ENCODE data around the gene WDR47.

WDR47 gene

DNA sequence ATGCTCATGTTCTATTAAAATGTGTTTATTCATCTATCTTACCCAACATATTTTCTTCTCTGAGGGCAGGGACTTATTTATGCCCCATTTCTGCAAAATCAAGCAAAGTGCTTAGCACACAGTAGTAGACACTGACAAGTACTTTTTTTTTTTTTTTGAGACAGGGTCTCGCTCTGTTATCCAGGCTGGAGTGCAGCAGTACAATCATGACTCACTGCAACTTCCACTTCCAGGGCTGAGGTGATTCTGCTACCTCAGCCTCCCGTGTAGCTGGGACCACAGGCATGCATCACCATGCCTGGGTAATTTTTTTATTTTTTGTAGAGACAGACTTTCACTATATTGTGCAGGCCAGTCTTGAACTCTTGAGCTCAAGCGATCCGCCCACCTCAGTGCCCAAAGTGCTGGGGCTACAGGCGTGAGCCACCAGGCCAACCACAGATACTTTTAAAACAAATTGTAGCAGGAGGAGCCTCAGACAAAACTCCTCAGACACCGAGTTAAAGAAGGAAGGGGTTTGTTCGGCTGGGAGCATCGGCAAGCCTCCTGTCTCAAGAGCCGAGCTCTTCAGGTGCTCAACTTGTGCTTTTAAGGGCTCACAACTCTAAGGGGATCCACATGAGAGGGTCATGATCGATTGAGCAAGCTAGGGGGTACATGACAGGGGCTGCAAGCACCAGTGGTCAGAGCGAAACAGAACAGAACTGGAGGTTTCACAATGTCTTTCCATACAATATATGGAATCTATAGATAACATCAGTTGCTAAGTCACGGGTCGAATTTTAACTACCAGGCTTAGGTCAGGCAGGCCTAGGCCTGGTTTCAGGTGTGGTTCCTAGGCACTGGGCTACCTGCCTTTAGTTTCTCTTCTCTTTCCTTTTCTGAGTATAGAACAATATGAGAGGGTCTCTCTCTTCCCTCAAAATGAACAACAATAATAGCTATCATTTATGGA lies 42.9 kb upstream of the WDR47 start:
- DNase-seq (ENCODE audit: low spot score) = peak; percentile 2
- in situ Hi-C loops (cut with MboI; ENCODE audit: low pct_unique_long_range_greater_than_20kb, low sequenced_read_pairs, unreplicated experiment) = no loop called here
- TF ChIP-seq, protein P1, sequence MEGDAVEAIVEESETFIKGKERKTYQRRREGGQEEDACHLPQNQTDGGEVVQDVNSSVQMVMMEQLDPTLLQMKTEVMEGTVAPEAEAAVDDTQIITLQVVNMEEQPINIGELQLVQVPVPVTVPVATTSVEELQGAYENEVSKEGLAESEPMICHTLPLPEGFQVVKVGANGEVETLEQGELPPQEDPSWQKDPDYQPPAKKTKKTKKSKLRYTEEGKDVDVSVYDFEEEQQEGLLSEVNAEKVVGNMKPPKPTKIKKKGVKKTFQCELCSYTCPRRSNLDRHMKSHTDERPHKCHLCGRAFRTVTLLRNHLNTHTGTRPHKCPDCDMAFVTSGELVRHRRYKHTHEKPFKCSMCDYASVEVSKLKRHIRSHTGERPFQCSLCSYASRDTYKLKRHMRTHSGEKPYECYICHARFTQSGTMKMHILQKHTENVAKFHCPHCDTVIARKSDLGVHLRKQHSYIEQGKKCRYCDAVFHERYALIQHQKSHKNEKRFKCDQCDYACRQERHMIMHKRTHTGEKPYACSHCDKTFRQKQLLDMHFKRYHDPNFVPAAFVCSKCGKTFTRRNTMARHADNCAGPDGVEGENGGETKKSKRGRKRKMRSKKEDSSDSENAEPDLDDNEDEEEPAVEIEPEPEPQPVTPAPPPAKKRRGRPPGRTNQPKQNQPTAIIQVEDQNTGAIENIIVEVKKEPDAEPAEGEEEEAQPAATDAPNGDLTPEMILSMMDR (IDR thresholded peaks at IDR 0.05; ENCODE audit: extremely low read depth, insufficient read depth, missing control alignments) = no peak

DNA sequence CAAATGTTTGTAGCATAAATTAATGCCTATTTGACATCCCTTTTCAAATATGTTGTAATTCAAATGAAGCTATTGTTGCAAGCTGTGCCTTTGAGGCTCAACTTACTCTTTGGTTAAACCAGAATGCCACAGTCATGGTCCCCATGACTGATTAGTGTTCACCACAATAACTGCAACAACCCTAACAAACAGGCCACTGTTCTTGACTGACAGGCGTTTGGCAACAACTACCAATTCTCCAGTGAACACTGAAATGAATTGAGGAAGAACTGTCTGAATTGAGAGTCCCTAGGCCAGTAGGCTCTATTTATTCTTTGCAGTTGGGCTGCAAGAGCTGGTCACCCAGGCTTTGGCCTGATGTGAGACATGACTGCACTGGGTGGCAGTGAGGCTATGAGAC lies 42.0 kb upstream of the WDR47 start:
- DNase-seq (ENCODE audit: low spot score) = peak; percentile 6
- TF ChIP-seq, protein P1 (IDR thresholded peaks at IDR 0.05; ENCODE audit: extremely low read depth, insufficient read depth, missing control alignments) = no peak
- in situ Hi-C loops (cut with MboI; ENCODE audit: low pct_unique_long_range_greater_than_20kb, low sequenced_read_pairs, unreplicated experiment) = no loop called here

DNA sequence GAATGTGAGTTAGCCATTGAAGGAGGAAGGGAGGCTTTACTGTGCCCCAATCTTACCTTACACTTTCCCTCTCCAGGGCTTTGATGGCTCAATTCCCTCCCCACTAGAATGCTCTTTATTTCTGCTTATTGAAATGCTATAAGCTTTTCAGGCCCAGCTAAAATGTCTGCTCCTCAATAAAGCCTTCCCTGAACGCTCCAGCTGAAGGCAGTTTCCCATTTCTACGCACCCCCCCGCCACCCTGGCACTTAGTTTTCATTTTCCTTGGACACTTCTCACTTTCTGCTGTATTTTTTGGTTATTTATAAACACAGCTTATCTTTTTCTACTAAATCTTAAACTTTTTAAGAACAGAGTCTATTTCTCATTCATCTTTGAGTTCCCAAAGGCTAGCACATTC lies 41.6 kb upstream of the WDR47 start:
- TF ChIP-seq, protein P1 (IDR thresholded peaks at IDR 0.05; ENCODE audit: extremely low read depth, insufficient read depth, missing control alignments) = no peak

DNA sequence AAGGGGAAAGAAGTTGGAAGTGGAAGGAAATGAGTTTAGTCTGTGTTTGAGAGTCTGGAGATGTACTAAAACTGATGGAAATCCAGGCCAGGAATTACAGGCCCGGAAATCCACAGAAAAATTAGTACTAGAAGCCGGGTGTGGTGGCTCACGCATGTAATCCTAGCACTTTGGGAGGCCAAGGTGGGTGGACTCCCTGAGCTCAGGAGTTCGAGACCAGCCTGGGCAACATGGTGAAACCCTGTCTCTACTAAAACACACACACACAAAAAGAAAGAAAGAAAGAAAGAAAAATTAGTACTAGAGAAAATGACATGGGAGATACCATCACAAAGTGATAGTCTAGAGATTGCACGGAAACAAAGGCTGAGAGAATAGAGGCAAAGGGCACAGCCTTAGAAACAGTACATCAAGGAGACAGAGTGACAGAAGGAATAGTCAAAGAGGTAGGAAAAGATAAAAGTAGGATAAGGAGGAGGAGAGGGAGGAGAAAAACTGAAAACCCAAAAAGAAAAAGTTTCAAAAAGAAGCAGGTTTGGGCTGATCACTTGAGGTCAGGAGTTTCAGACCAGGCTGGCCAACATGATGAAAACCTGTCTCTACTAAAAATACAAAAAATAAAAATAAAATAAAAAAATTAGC lies 38.7 kb upstream of the WDR47 start:
- DNase-seq (ENCODE audit: low spot score) = no peak
- in situ Hi-C loops (cut with MboI; ENCODE audit: low pct_unique_long_range_greater_than_20kb, low sequenced_read_pairs, unreplicated experiment) = no loop called here
- TF ChIP-seq, protein P1 (IDR thresholded peaks at IDR 0.05; ENCODE audit: extremely low read depth, insufficient read depth, missing control alignments) = no peak

More for the DNA sequence above, 41.6 kb upstream of the WDR47 start:
- in situ Hi-C loops (cut with MboI; ENCODE audit: low pct_unique_long_range_greater_than_20kb, low sequenced_read_pairs, unreplicated experiment) = no loop called here
- DNase-seq (ENCODE audit: low spot score) = no peak

DNA sequence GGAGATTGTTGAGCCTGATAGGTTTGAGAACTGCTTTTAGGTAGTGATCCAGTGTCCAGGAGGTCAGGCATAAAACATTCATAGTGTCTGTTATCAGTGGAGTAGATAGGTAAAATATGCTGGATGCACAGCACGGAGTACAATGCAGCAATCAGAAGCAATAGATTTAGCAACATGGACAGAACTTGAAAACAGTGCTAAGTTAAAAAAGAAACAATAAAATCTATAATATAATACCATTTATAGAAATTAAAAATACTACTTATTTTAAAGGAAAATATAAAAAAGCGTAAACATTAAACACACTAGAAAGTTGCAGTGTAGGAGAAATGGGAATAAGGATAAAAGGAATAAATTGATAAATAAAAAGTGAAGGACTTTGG lies 37.3 kb upstream of the WDR47 start:
- DNase-seq (ENCODE audit: low spot score) = no peak
- in situ Hi-C loops (cut with MboI; ENCODE audit: low pct_unique_long_range_greater_than_20kb, low sequenced_read_pairs, unreplicated experiment) = no loop called here
- TF ChIP-seq, protein P1 (IDR thresholded peaks at IDR 0.05; ENCODE audit: extremely low read depth, insufficient read depth, missing control alignments) = no peak

DNA sequence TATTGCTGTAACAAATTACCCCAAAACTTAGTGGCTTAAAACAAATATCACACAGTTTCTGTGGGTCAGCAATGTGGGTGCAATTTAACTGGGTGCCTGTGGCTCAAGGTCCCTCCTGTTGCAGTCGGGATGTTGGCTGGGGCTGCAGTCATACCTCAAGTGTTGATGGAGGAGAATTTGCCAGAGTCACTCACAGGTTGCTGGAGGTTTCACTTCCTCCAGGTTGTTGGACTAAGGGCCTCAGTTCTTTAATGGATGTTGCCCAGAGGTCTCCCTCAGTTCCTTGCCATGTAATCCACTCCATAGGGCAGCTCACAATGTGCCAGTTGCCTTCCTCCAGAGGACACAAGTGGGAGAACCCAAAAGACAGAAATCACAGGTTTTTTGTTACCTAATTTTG lies 36.4 kb upstream of the WDR47 start:
- in situ Hi-C loops (cut with MboI; ENCODE audit: low pct_unique_long_range_greater_than_20kb, low sequenced_read_pairs, unreplicated experiment) = no loop called here
- DNase-seq (ENCODE audit: low spot score) = peak; percentile 11

More for the DNA sequence above, 36.4 kb upstream of the WDR47 start:
- TF ChIP-seq, protein P1 (IDR thresholded peaks at IDR 0.05; ENCODE audit: extremely low read depth, insufficient read depth, missing control alignments) = no peak
